ENCODE results near the gene SSPN.

Gene SSPN

GRCh38 chr12:26285401-26285800 is 90.0 kb downstream of the SSPN start:
- no peak for DNase-seq (ENCODE audit: low read depth in 2 of 2)

- DNase-seq (ENCODE audit: low read depth in 2 of 2) = no peak
Measured at GRCh38 chr12:26286186-26286585, 90.8 kb downstream of the SSPN start.

- DNase-seq (ENCODE audit: low read depth in 2 of 2) = no peak
Measured at GRCh38 chr12:26287671-26288381, 92.5 kb downstream of the SSPN start.

GRCh38 chr12:26290565-26290964 is 95.2 kb downstream of the SSPN start:
- no peak for DNase-seq (ENCODE audit: low read depth in 2 of 2)

- DNase-seq (ENCODE audit: low read depth in 2 of 2) = no peak
Measured at GRCh38 chr12:26292596-26292995, 97.2 kb downstream of the SSPN start.

- no peak for DNase-seq (ENCODE audit: low read depth in 2 of 2)
Measured at GRCh38 chr12:26293612-26294011, 98.2 kb downstream of the SSPN start.

- DNase-seq (ENCODE audit: low read depth in 2 of 2) = no peak
Measured at GRCh38 chr12:26295001-26295400, 99.6 kb downstream of the SSPN start.

GRCh38 chr12:26297396-26298070 is 102.2 kb downstream of the SSPN start:
- DNase-seq (ENCODE audit: low read depth in 2 of 2) = no peak

- DNase-seq (ENCODE audit: low read depth in 2 of 2) = no peak
Measured at GRCh38 chr12:26298785-26299621, 103.6 kb downstream of the SSPN start.

GRCh38 chr12:26299751-26300150 is 104.4 kb downstream of the SSPN start:
- no peak for DNase-seq (ENCODE audit: low read depth in 2 of 2)
